Neural cell (in vitro differentiated cells): ENCODE data around the gene B4GALT2. TPM values are rescaled to one million over a fixed set of nuclear protein-coding genes. Genes with fewer than 3 reads are reported as not detected.
A peak's percentile ranks its signal among the peaks of the same experiment; 100 is the strongest.

Experiments used
- H2AFZ ChIP-seq: fragments of 200-600, 300-800 bp; sonication (generic), shearing (Covaris generic); 2 replicates; pipeline ENCODE4 v1.6.0; 2014; ENCODE audit warnings: low read depth, mild to moderate bottlenecking, antibody characterized with exemption, low read length, moderate library complexity
- H3F3A ChIP-seq: fragments of 200-600 bp; shearing (Covaris generic); 2 replicates; pipeline ENCODE4 v1.6.1; 2016; ENCODE audit warnings: mild to moderate bottlenecking, moderate library complexity, mixed read lengths, antibody characterized with exemption, low read length; ENCODE audit not compliant: insufficient read depth, poor library complexity, severe bottlenecking
- H3K27ac ChIP-seq: fragments of 200-600, 300-800 bp; sonication (generic), shearing (Covaris generic); 2 replicates; pipeline ENCODE4 v1.5.1; 2014; ENCODE audit warnings: mild to moderate bottlenecking, low read length, moderate library complexity
- H3K27me3 ChIP-seq: fragments of 300-800, 200-600 bp; sonication (generic), shearing (Covaris generic); 2 replicates; pipeline ENCODE4 v1.6.0; 2014; ENCODE audit warnings: mild to moderate bottlenecking, low read depth, low read length, moderate library complexity; ENCODE audit not compliant: insufficient read depth
- H3K36me3 ChIP-seq: fragments of 300-800, 200-600 bp; sonication (generic), shearing (Covaris generic); 2 replicates; pipeline ENCODE4 v1.5.1; 2014; ENCODE audit warnings: mild to moderate bottlenecking, antibody characterized with exemption, low read length, moderate library complexity; ENCODE audit not compliant: insufficient read depth
- H3K4me2 ChIP-seq: fragments of 300-800, 200-600 bp; sonication (generic), shearing (Covaris generic); 2 replicates; pipeline ENCODE4 v1.6.0; 2014; ENCODE audit warnings: mild to moderate bottlenecking, low read length
- H3K4me3 ChIP-seq: fragments of 300-800, 200-600 bp; sonication (generic), shearing (Covaris generic); 2 replicates; pipeline ENCODE4 v1.5.1; 2014; ENCODE audit warnings: mild to moderate bottlenecking, low read length, moderate library complexity
- H3K79me2 ChIP-seq: fragments of 200-600 bp; shearing (Covaris generic); replicated peaks from 2 replicates; pipeline ENCODE4 v1.6.0; 2014; ENCODE audit warnings: mild to moderate bottlenecking, low read length, moderate library complexity; ENCODE audit not compliant: insufficient read depth
- H3K9ac ChIP-seq: fragments of 300-800, 200-600 bp; sonication (generic), shearing (Covaris generic); 2 replicates; pipeline ENCODE4 v1.6.1; 2016; ENCODE audit warnings: mild to moderate bottlenecking, low read length, mixed read lengths
- H3K9me2 ChIP-seq: fragments of 200-600 bp; shearing (Covaris generic); 2 replicates; pipeline ENCODE4 v1.6.1; 2016; ENCODE audit warnings: mild to moderate bottlenecking, low read length, mixed read lengths; ENCODE audit not compliant: insufficient read depth
- H3K9me3 ChIP-seq: fragments of 200-600, 300-800 bp; sonication (generic), shearing (Covaris generic); 2 replicates; pipeline ENCODE4 v1.6.1; 2016; ENCODE audit warnings: mild to moderate bottlenecking, mixed run types, low read length, moderate library complexity, mixed read lengths
- H4K20me1 ChIP-seq: fragments of 200-600 bp; shearing (Covaris generic); 2 replicates; pipeline ENCODE4 v1.6.1; 2016; ENCODE audit warnings: mild to moderate bottlenecking, mixed run types; ENCODE audit not compliant: insufficient read depth
- EP300 ChIP-seq: fragments of 450-650 bp; conservative IDR thresholded peaks from 2 replicates; pipeline ENCODE4 v1.6.1; 2014; ENCODE audit warnings: antibody characterized with exemption, mild to moderate bottlenecking, moderate library complexity; ENCODE audit not compliant: poor library complexity, severe bottlenecking
- EZH2 ChIP-seq: fragments of 200-600, 300-800 bp; shearing (Covaris generic), sonication (generic); IDR thresholded peaks from 2 replicates; pipeline ENCODE4 v1.6.1; 2014; ENCODE audit warnings: antibody characterized with exemption, low read length, borderline replicate concordance, mild to moderate bottlenecking; ENCODE audit not compliant: insufficient read depth, poor library complexity, severe bottlenecking
- MXI1 ChIP-seq: fragments of 450-650 bp; conservative IDR thresholded peaks from 2 replicates; pipeline ENCODE4 v1.6.1; 2014; ENCODE audit warnings: antibody characterized with exemption, mild to moderate bottlenecking; ENCODE audit not compliant: poor library complexity, severe bottlenecking
- POLR2AphosphoS5 ChIP-seq: IDR thresholded peaks from 2 replicates; pipeline ENCODE4 v1.6.1; 2012
- RAD21 ChIP-seq: fragments of 450-650 bp; conservative IDR thresholded peaks from 2 replicates; pipeline ENCODE4 v1.6.1; 2014; ENCODE audit warnings: antibody characterized with exemption, mild to moderate bottlenecking, moderate library complexity
- REST ChIP-seq: IDR thresholded peaks from 2 replicates; pipeline ENCODE4 v1.6.1; 2012; ENCODE audit warnings: borderline replicate concordance
- SMC3 ChIP-seq: fragments of 450-650 bp; conservative IDR thresholded peaks from 2 replicates; pipeline ENCODE4 v1.6.1; 2014; ENCODE audit warnings: antibody characterized with exemption, mild to moderate bottlenecking, moderate library complexity; ENCODE audit not compliant: poor library complexity
- TAF1 ChIP-seq: IDR thresholded peaks from 2 replicates; pipeline ENCODE4 v1.6.1; 2012; ENCODE audit warnings: low read depth
- polyA plus RNA-seq: library from polyadenylated mRNA; depleted of rRNA; stranded (reverse); fragments of >200 nt; gene quantifications from 2 replicates; pipeline ENCODE4 v1.2.3, GENCODE V29; 2014
- TF ChIP-seq, protein P1 (sequence below): fragments of 450-650 bp; IDR thresholded peaks from 2 replicates; pipeline ENCODE4 v1.5.1; 2014; ENCODE audit warnings: antibody characterized with exemption, mild to moderate bottlenecking, moderate library complexity; ENCODE audit not compliant: poor library complexity, severe bottlenecking

B4GALT2 gene
- polyA plus RNA-seq, 1 donor from 2014 or later = 129 TPM

GRCh38 chr1:43968348-43968948 is 10.6 kb upstream of the B4GALT2 start:
- Histone ChIP-seq H3K27ac (no peak overlapping the region), H3K9me2 (no peaks in the 10 kb centered on the region), H3K36me3 (peaks cover 12% of the 10 kb centered on the region), H3K4me2 (no peak overlapping the region), H3K9ac (no peak overlapping the region), H3K79me2 (no peaks in the 10 kb centered on the region), H3K4me3 (no peak overlapping the region), H3K9me3 (no peaks in the 10 kb centered on the region), H3F3A (no peaks in the 10 kb centered on the region), H3K27me3 (no peaks in the 10 kb centered on the region), H2AFZ (no peak overlapping the region), H4K20me1 (no peaks in the 10 kb centered on the region)
- no peak for TF ChIP-seq RAD21

- no peak overlapping the region for H3K9ac ChIP-seq
- no peaks in the 10 kb centered on the region for H3K9me3 ChIP-seq
- no peaks in the 10 kb centered on the region for H3K27me3 ChIP-seq
- H3K36me3 ChIP-seq = peaks cover 4% of the 10 kb centered on the region
- H3K79me2 ChIP-seq = no peaks in the 10 kb centered on the region
- TF ChIP-seq RAD21 (no peak), MXI1 (no peak), TAF1 (no peak), EZH2 (no peak), REST (no peak), POLR2AphosphoS5 (no peak), SMC3 (no peak), EP300 (no peak)
- TF ChIP-seq, protein P1, sequence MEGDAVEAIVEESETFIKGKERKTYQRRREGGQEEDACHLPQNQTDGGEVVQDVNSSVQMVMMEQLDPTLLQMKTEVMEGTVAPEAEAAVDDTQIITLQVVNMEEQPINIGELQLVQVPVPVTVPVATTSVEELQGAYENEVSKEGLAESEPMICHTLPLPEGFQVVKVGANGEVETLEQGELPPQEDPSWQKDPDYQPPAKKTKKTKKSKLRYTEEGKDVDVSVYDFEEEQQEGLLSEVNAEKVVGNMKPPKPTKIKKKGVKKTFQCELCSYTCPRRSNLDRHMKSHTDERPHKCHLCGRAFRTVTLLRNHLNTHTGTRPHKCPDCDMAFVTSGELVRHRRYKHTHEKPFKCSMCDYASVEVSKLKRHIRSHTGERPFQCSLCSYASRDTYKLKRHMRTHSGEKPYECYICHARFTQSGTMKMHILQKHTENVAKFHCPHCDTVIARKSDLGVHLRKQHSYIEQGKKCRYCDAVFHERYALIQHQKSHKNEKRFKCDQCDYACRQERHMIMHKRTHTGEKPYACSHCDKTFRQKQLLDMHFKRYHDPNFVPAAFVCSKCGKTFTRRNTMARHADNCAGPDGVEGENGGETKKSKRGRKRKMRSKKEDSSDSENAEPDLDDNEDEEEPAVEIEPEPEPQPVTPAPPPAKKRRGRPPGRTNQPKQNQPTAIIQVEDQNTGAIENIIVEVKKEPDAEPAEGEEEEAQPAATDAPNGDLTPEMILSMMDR = no peak
- H3F3A ChIP-seq = no peaks in the 10 kb centered on the region
- no peaks in the 10 kb centered on the region for H3K9me2 ChIP-seq
- H2AFZ ChIP-seq = no peak overlapping the region
- no peaks in the 10 kb centered on the region for H4K20me1 ChIP-seq
- H3K4me3 ChIP-seq = peak overlapping the region; percentile 85
- peak overlapping the region; percentile 94 for H3K4me2 ChIP-seq
- no peak overlapping the region for H3K27ac ChIP-seq
Measured at GRCh38 chr1:43969416-43969745, 9.6 kb upstream of the B4GALT2 start.
